Ishikawa (cell line): ENCODE measurements around the gene MDM4.

Experiments used
- CEBPB ChIP-seq: IDR thresholded peaks from 2 replicates; pipeline ENCODE4 v1.6.1; 2012
- CREB1 ChIP-seq: IDR thresholded peaks from 2 replicates; pipeline ENCODE4 v1.6.1; 2012; ENCODE audit warnings: low read depth
- EGR1 ChIP-seq: IDR thresholded peaks from 2 replicates; pipeline ENCODE4 v1.6.1; 2012
- EP300 ChIP-seq: IDR thresholded peaks from 2 replicates; pipeline ENCODE4 v1.6.1; 2012; ENCODE audit warnings: borderline replicate concordance
- MAX ChIP-seq: IDR thresholded peaks from 2 replicates; pipeline ENCODE4 v1.6.1; 2012
- RAD21 ChIP-seq: IDR thresholded peaks from 2 replicates; pipeline ENCODE4 v1.6.1; 2012; ENCODE audit warnings: low read depth
- REST ChIP-seq: IDR thresholded peaks from 2 replicates; pipeline ENCODE4 v1.6.1; 2012; ENCODE audit warnings: low read depth, mild to moderate bottlenecking
- TAF1 ChIP-seq: IDR thresholded peaks from 2 replicates; pipeline ENCODE4 v1.6.1; 2012; ENCODE audit warnings: low read depth, mild to moderate bottlenecking
- USF1 ChIP-seq: IDR thresholded peaks from 2 replicates; pipeline ENCODE4 v1.6.1; 2012

GRCh38 chr1:204469304-204469703 lies 46.9 kb upstream of the MDM4 start:
- no peak for TF ChIP-seq CREB1
- no peak for TF ChIP-seq EP300
- no peak for TF ChIP-seq TAF1
- no peak for TF ChIP-seq CEBPB
- no peak for TF ChIP-seq MAX
- TF ChIP-seq USF1 = no peak
- no peak for TF ChIP-seq RAD21
- no peak for TF ChIP-seq EGR1
- no peak for TF ChIP-seq REST
